Stimulated activated CD4-positive, alpha-beta T cell treated with anti-CD3 and anti-CD28 coated beads, Interleukin-4, amount 100 ng/mL, for 24 hours (primary cell): ENCODE data around the gene MOB2.

Source experiments
- DNase-seq: peaks from one replicate; pipeline ENCODE4 v3.0.0-alpha.2; 2020

The MOB2 gene

GRCh38 chr11:1455763-1456060, 30.9 kb downstream of the MOB2 start:
- no peak for DNase-seq

- no peak for DNase-seq
Measured at GRCh38 chr11:1455032-1455762, 31.4 kb downstream of the MOB2 start.

GRCh38 chr11:1454576-1454975, 32.0 kb downstream of the MOB2 start:
- DNase-seq: no peak

GRCh38 chr11:1453611-1454034, 33.0 kb downstream of the MOB2 start:
- no peak for DNase-seq

GRCh38 chr11:1452744-1453143, 33.8 kb downstream of the MOB2 start:
- DNase-seq: no peak

- DNase-seq: no peak
Measured at GRCh38 chr11:1451781-1452470, 34.7 kb downstream of the MOB2 start.

- no peak for DNase-seq
Measured at GRCh38 chr11:1450949-1451710, 35.4 kb downstream of the MOB2 start.

GRCh38 chr11:1450344-1450875, 36.2 kb downstream of the MOB2 start:
- no peak for DNase-seq

- DNase-seq: no peak
Measured at GRCh38 chr11:1449490-1450243, 36.9 kb downstream of the MOB2 start.

- no peak for DNase-seq
Measured at GRCh38 chr11:1448882-1449281, 37.7 kb downstream of the MOB2 start.

- no peak for DNase-seq
Measured at GRCh38 chr11:1447845-1448825, 38.4 kb downstream of the MOB2 start.

GRCh38 chr11:1446623-1447022, 40.0 kb downstream of the MOB2 start:
- no peak for DNase-seq

GRCh38 chr11:1445741-1446445, 40.7 kb downstream of the MOB2 start:
- DNase-seq: no peak

- no peak for DNase-seq
Measured at GRCh38 chr11:1444823-1445422, 41.7 kb downstream of the MOB2 start.

- DNase-seq: no peak
Measured at GRCh38 chr11:1444321-1444720, 42.3 kb downstream of the MOB2 start.

GRCh38 chr11:1443737-1444136, 42.8 kb downstream of the MOB2 start:
- DNase-seq: no peak

GRCh38 chr11:1442807-1443366, 43.7 kb downstream of the MOB2 start:
- DNase-seq: no peak

- DNase-seq: no peak
Measured at GRCh38 chr11:1442163-1442562, 44.4 kb downstream of the MOB2 start.

GRCh38 chr11:1440496-1440895, 46.1 kb downstream of the MOB2 start:
- no peak for DNase-seq

GRCh38 chr11:1440066-1440465, 46.5 kb downstream of the MOB2 start:
- no peak for DNase-seq
